ENCODE results near the gene MPPED1.

The MPPED1 gene

GRCh38 chr22:43488031-43488866 is 76.4 kb downstream of the MPPED1 start:
- no peak overlapping the region for H3K27ac ChIP-seq
- TF ChIP-seq CTCF (conservative IDR thresholded peaks at IDR 0.05; ENCODE audit: low read depth) = no peak
- DNase-seq (ENCODE audit: low spot score) = no peak
- ChIA-PET POLR2A (ENCODE audit: low non-redundant PET) (interaction anchor here (0.6 kb wide), 1 partner anchor 95 kb away, joined by 3 read pairs; no protein-coding TSS in a partner anchor), CTCF (no interaction called here)

GRCh38 chr22:43488937-43489336 is 77.1 kb downstream of the MPPED1 start:
- POLR2A ChIA-PET (ENCODE audit: low non-redundant PET) = no interaction called here

GRCh38 chr22:43490311-43490710 is 78.5 kb downstream of the MPPED1 start:
- no peak for DNase-seq (ENCODE audit: low spot score)
- CTCF ChIA-PET = interaction anchor here (0.6 kb wide), 1 partner anchor 24 kb away, joined by 3 read pairs; no protein-coding TSS in a partner anchor
- H3K27ac ChIP-seq = no peak overlapping the region
- no peak for TF ChIP-seq CTCF (conservative IDR thresholded peaks at IDR 0.05; ENCODE audit: low read depth)
- POLR2A ChIA-PET (ENCODE audit: low non-redundant PET) = no interaction called here

More at GRCh38 chr22:43488937-43489336, 77.1 kb downstream of the MPPED1 start:
- no peak overlapping the region for H3K27ac ChIP-seq
- DNase-seq (ENCODE audit: low spot score) = no peak
- TF ChIP-seq CTCF (conservative IDR thresholded peaks at IDR 0.05; ENCODE audit: low read depth) = no peak
- CTCF ChIA-PET = no interaction called here

GRCh38 chr22:43491177-43491576 is 79.4 kb downstream of the MPPED1 start:
- DNase-seq (ENCODE audit: low spot score) = no peak
- ChIA-PET CTCF (interaction anchor here (0.6 kb wide), 1 partner anchor 23 kb away, joined by 3 read pairs; no protein-coding TSS in a partner anchor), POLR2A (ENCODE audit: low non-redundant PET) (no interaction called here)
- H3K27ac ChIP-seq = no peak overlapping the region
- no peak for TF ChIP-seq CTCF (conservative IDR thresholded peaks at IDR 0.05; ENCODE audit: low read depth)

GRCh38 chr22:43491737-43492136 is 79.9 kb downstream of the MPPED1 start:
- H3K27ac ChIP-seq = no peak overlapping the region
- CTCF ChIA-PET = no interaction called here
- POLR2A ChIA-PET (ENCODE audit: low non-redundant PET) = no interaction called here
- TF ChIP-seq CTCF (conservative IDR thresholded peaks at IDR 0.05; ENCODE audit: low read depth) = no peak
- DNase-seq (ENCODE audit: low spot score) = no peak

GRCh38 chr22:43493297-43493696 is 81.5 kb downstream of the MPPED1 start:
- no peak for TF ChIP-seq CTCF (conservative IDR thresholded peaks at IDR 0.05; ENCODE audit: low read depth)
- ChIA-PET CTCF (no interaction called here), POLR2A (ENCODE audit: low non-redundant PET) (no interaction called here)
- DNase-seq (ENCODE audit: low spot score) = no peak
- no peak overlapping the region for H3K27ac ChIP-seq
